ENCODE measurements around the gene ARPP21.
"Not testable (repeated sequence)": the region's sequence is repeated elsewhere in the genome, so short reads cannot be mapped to it uniquely, and the experiment has no call there.

Gene ARPP21

GRCh38 chr3:35782355-35782754, 143.0 kb downstream of the ARPP21 start:
- no peak for DNase-seq

- DNase-seq, result no peak
Observed at GRCh38 chr3:35784169-35784568, 144.8 kb downstream of the ARPP21 start.

GRCh38 chr3:35785234-35785888, 146.0 kb downstream of the ARPP21 start:
- DNase-seq, result no peak

- no peak for DNase-seq
Observed at GRCh38 chr3:35787936-35788335, 148.6 kb downstream of the ARPP21 start.

- no peak for DNase-seq
Observed at GRCh38 chr3:35789042-35789831, 149.9 kb downstream of the ARPP21 start.

GRCh38 chr3:35790764-35791163, 151.4 kb downstream of the ARPP21 start:
- DNase-seq, result no peak

GRCh38 chr3:35793667-35794066, 154.3 kb downstream of the ARPP21 start:
- DNase-seq, result no peak

- no peak for DNase-seq
Observed at GRCh38 chr3:35800960-35801459, 161.7 kb downstream of the ARPP21 start.

GRCh38 chr3:35814531-35814930, 175.2 kb downstream of the ARPP21 start:
- DNase-seq, result no peak

- DNase-seq, result not testable (repeated sequence)
Observed at GRCh38 chr3:35815796-35816195, 176.5 kb downstream of the ARPP21 start.

GRCh38 chr3:35817216-35817615, 177.9 kb downstream of the ARPP21 start:
- no peak for DNase-seq

GRCh38 chr3:35832140-35832571, 192.8 kb downstream of the ARPP21 start:
- no peak for DNase-seq

All from CD4-positive, alpha-beta T cell treated with Interleukin-12 subunit alpha and Interleukin-12 subunit beta, for 1 hour (primary cell).